Fibroblast of lung (primary cell): Measurements from ENCODE around the gene DPP6. TPM values are rescaled to one million over a fixed set of nuclear protein-coding genes. Genes with fewer than 3 reads are reported as not detected.

Experiments
- DNase-seq, 2 donors: peaks; one replicate each; pipeline versions ENCODE4 v3.0.0 to v3.0.0-alpha.2; 2010; ENCODE audit warnings: low read depth in 2 of 2
- H2AFZ ChIP-seq: 2 replicates; pipeline ENCODE4 v1.5.1; 2012; ENCODE audit warnings: low read length, control low read depth, inconsistent platforms
- H3K27ac ChIP-seq: 2 replicates; pipeline ENCODE4 v1.5.1; 2011; ENCODE audit warnings: low read length, control low read depth; ENCODE audit not compliant: insufficient read depth
- H3K27me3 ChIP-seq: 2 replicates; pipeline ENCODE4 v1.5.1; 2011; ENCODE audit warnings: mild to moderate bottlenecking, low read length; ENCODE audit not compliant: control insufficient read depth, insufficient read depth
- H3K36me3 ChIP-seq: 2 replicates; pipeline ENCODE4 v1.5.1; 2011; ENCODE audit warnings: low read length; ENCODE audit not compliant: control insufficient read depth, insufficient read depth
- H3K4me1 ChIP-seq: 2 replicates; pipeline ENCODE4 v1.5.1; 2011; ENCODE audit warnings: low read length; ENCODE audit not compliant: control insufficient read depth, insufficient read depth; ENCODE audit errors: extremely low read depth
- H3K4me2 ChIP-seq: 2 replicates; pipeline ENCODE4 v1.5.1; 2011; ENCODE audit warnings: low read length, control low read depth; ENCODE audit not compliant: insufficient read depth; ENCODE audit errors: extremely low read depth
- H3K4me3 ChIP-seq, 4 experiments: fragments of 200-600 bp in 1 of 4; sonication (generic) in 1 of 4; replicated peaks in 1 of 4; 2 replicates each; pipeline ENCODE4 v1.5.1; 2011 to 2016; ENCODE audit warnings: low read length in 4 of 4, low read depth in 3 of 4, mild to moderate bottlenecking in 3 of 4, control low read depth in 2 of 4, inconsistent platforms in 1 of 4, mixed read lengths in 1 of 4; ENCODE audit not compliant: insufficient read depth in 1 of 4; ENCODE audit errors: control extremely low read depth in 1 of 4
- H3K79me2 ChIP-seq: 2 replicates; pipeline ENCODE4 v1.5.1; 2012; ENCODE audit warnings: mild to moderate bottlenecking, low read length, inconsistent platforms; ENCODE audit not compliant: control insufficient read depth, insufficient read depth
- H3K9ac ChIP-seq: 2 replicates; pipeline ENCODE4 v1.5.1; 2011; ENCODE audit warnings: mild to moderate bottlenecking, low read length, control low read depth; ENCODE audit not compliant: insufficient read depth
- H3K9me3 ChIP-seq: 2 replicates; pipeline ENCODE4 v1.5.1; 2012; ENCODE audit warnings: low read depth, low read length; ENCODE audit not compliant: control insufficient read depth, insufficient read depth
- H4K20me1 ChIP-seq: 2 replicates; pipeline ENCODE4 v1.5.1; 2011; ENCODE audit warnings: low read length; ENCODE audit not compliant: control insufficient read depth, insufficient read depth; ENCODE audit errors: extremely low read depth
- CTCF ChIP-seq, 2 donors: IDR thresholded peaks in 1 of 2; conservative IDR thresholded peaks in 1 of 2; 1 replicate in 1 of 2; 2 replicates in 1 of 2; pipeline ENCODE4 v1.5.1; 2011 to 2012; ENCODE audit warnings: low read length in 2 of 2, control low read depth in 1 of 2, inconsistent platforms in 1 of 2, low read depth in 1 of 2, mild to moderate bottlenecking in 1 of 2
- EZH2 ChIP-seq: IDR thresholded peaks from 2 replicates; pipeline ENCODE4 v1.5.1; 2012; ENCODE audit warnings: low read length, control low read depth, mild to moderate bottlenecking; ENCODE audit errors: missing control alignments
- polyA plus RNA-seq, 2 donors: library from polyadenylated mRNA; depleted of rRNA in 1 of 2; stranded (reverse) in 1 of 2; unstranded in 1 of 2; fragments of >200 nt; gene quantifications; 2 replicates each; pipeline ENCODE4 v1.2.1, GENCODE V29; 2011 to 2012; ENCODE audit warnings: missing spikeins in 1 of 2
- total RNA-seq: library from RNA; depleted of rRNA; stranded (reverse); fragments of >200 nt; gene quantifications from 2 replicates; pipeline ENCODE4 v1.2.1, GENCODE V29; 2014

DPP6 gene
- total and polyA plus RNA-seq, 2 donors (not counting 1 experiment from before 2014, with no cell fraction given): not detected

- Histone ChIP-seq H3K4me1 (no peaks in the 10 kb centered on the region), H2AFZ (no peak overlapping the region), H3K4me3 (no peak overlapping the region), H3K27ac (no peak overlapping the region), H3K9ac (no peak overlapping the region), H3K79me2 (no peaks in the 10 kb centered on the region), H3K36me3 (no peaks in the 10 kb centered on the region), H4K20me1 (no peaks in the 10 kb centered on the region), H3K4me2 (no peak overlapping the region), H3K27me3 (no peaks in the 10 kb centered on the region), H3K9me3 (no peaks in the 10 kb centered on the region)
- DNase-seq: no peak
- no peak for TF ChIP-seq EZH2
- no peak for TF ChIP-seq CTCF (conservative IDR thresholded peaks at IDR 0.05 in 1 of 2, IDR thresholded peaks at IDR 0.05 in 1 of 2; ENCODE audit: low read depth in 1 of 2, low read length in 2 of 2)
Observed at GRCh38 chr7:154587792-154588191, 535.6 kb downstream of the DPP6 start.

GRCh38 chr7:154591544-154591943 is 539.3 kb downstream of the DPP6 start:
- no peaks in the 10 kb centered on the region for H3K9me3 ChIP-seq
- no peak overlapping the region for H3K9ac ChIP-seq
- no peaks in the 10 kb centered on the region for H4K20me1 ChIP-seq

DNA sequence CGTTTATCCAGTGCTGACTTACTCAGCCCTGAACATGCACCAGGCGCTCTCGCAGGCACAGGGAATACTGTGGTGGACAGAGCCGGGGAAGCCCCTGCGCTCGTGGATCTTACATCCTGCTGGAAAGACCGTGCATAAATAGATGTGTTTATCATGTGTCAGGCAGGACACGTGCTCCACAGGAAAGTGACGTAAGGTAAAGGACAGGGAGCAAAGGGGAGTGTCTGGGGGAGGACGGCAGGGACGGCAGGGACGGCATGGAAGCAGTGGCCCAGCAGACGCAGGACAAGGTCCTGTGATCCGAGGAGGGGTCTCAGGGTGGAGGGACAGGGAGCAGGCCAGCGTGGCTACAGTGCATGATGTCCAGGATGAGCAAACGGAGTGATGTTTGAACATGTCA is 540.2 kb downstream of the DPP6 start:
- no peak for DNase-seq
- no peaks in the 10 kb centered on the region for H3K36me3 ChIP-seq
- no peaks in the 10 kb centered on the region for H3K27me3 ChIP-seq
- no peaks in the 10 kb centered on the region for H3K79me2 ChIP-seq
- no peaks in the 10 kb centered on the region for H3K9me3 ChIP-seq
- H3K4me2 ChIP-seq: no peak overlapping the region
- H3K9ac ChIP-seq: no peak overlapping the region
- H3K4me3 ChIP-seq: no peak overlapping the region
- H3K27ac ChIP-seq: no peak overlapping the region
- no peaks in the 10 kb centered on the region for H4K20me1 ChIP-seq
- H3K4me1 ChIP-seq: no peaks in the 10 kb centered on the region
- TF ChIP-seq CTCF (conservative IDR thresholded peaks at IDR 0.05 in 1 of 2, IDR thresholded peaks at IDR 0.05 in 1 of 2; ENCODE audit: low read depth in 1 of 2, low read length in 2 of 2) (no peak), EZH2 (no peak)
- H2AFZ ChIP-seq: no peak overlapping the region

More at GRCh38 chr7:154591544-154591943, 539.3 kb downstream of the DPP6 start:
- no peak overlapping the region for H3K4me3 ChIP-seq
- H3K79me2 ChIP-seq: no peaks in the 10 kb centered on the region
- H3K36me3 ChIP-seq: no peaks in the 10 kb centered on the region
- H3K4me2 ChIP-seq: no peak overlapping the region
- DNase-seq: peak in 1 of 2 donors; percentile 22
- no peaks in the 10 kb centered on the region for H3K27me3 ChIP-seq
- H2AFZ ChIP-seq: no peak overlapping the region
- H3K4me1 ChIP-seq: no peaks in the 10 kb centered on the region
- H3K27ac ChIP-seq: no peak overlapping the region
- TF ChIP-seq CTCF (conservative IDR thresholded peaks at IDR 0.05 in 1 of 2, IDR thresholded peaks at IDR 0.05 in 1 of 2; ENCODE audit: low read depth in 1 of 2, low read length in 2 of 2) (no peak), EZH2 (no peak)
